HCT116 (cell line): Measurements from ENCODE around the gene SDCCAG8. TPM values are rescaled to one million over a fixed set of nuclear protein-coding genes. Genes with fewer than 3 reads are reported as not detected.

Source experiments
- ATAC-seq: fragments of 200-7000 bp; cut with Tn5 transposase; 2 replicates; pipeline ENCODE4 v1.9.1; 2020; ENCODE audit warnings: mild to moderate bottlenecking, moderate library complexity
- BruUV-seq: library from RNA; stranded (reverse); fragments of 400-500 nt; replicated peaks from 2 replicates; lab custom pipeline; 2021; lab: Mats Ljungman, UMichigan
- CTCF ChIA-PET: fragments of 300-600 bp; sonication (Branson Sonifier 250); formaldehyde crosslinking; loops from one replicate; lab custom pipeline; 2021; ENCODE audit warnings: antibody characterized with exemption; lab: Charles Lee
- POLR2A ChIA-PET: fragments of 300-600, 350-600 bp; sonication (Branson Sonifier 250); formaldehyde crosslinking; loops from one replicate; lab custom pipeline; 2021; ENCODE audit warnings: antibody characterized with exemption; lab: Charles Lee
- RAD21 ChIA-PET, 2 experiments: fragments of 300-600 bp; sonication (Branson Sonifier 250); formaldehyde crosslinking; loops; one replicate each; lab custom pipeline; 2023; ENCODE audit warnings: low total read pairs in 2 of 2; ENCODE audit not compliant: uncharacterized antibody in 2 of 2, unreplicated experiment in 2 of 2, low non-redundant PET in 1 of 2; lab: Charles Lee
- DNase-seq: peaks from one replicate; pipeline ENCODE4 v3.0.0-alpha.2; 2010; ENCODE audit warnings: low read depth, low spot score
- H2AFZ ChIP-seq: fragments of 200-600 bp; shearing (Covaris generic), sonication (generic); 2 replicates; pipeline ENCODE4 v1.6.1; 2017; ENCODE audit warnings: low read depth, mixed run types, mixed read lengths, antibody characterized with exemption, low read length; ENCODE audit not compliant: poor library complexity, severe bottlenecking
- H3K27ac ChIP-seq: 2 replicates; pipeline ENCODE4 v1.5.1; 2012; ENCODE audit warnings: low read depth, low read length
- H3K27me3 ChIP-seq: fragments of 200-600 bp; sonication (generic); 2 replicates; pipeline ENCODE4 v1.6.1; 2016; ENCODE audit warnings: mixed run types, low read length, mixed read lengths; ENCODE audit not compliant: insufficient read depth
- H3K36me3 ChIP-seq, 2 experiments: fragments of 200-500 bp in 1 of 2; fragments of 200-600 bp in 1 of 2; sonication (Bioruptor generic) in 1 of 2; sonication (generic) in 1 of 2; 2 replicates each; pipeline versions ENCODE4 v1.5.1 to v1.6.1; 2014 to 2016; ENCODE audit warnings: low read length in 2 of 2, inconsistent platforms in 1 of 2, mixed read lengths in 1 of 2, mixed run types in 1 of 2; ENCODE audit not compliant: insufficient read depth in 2 of 2, control insufficient read depth in 1 of 2
- H3K4me1 ChIP-seq, 2 experiments: fragments of 200-600 bp in 1 of 2; sonication (generic) in 1 of 2; 2 replicates each; pipeline versions ENCODE4 v1.5.1 to v1.6.1; 2012 to 2017; ENCODE audit warnings: low read length in 2 of 2, inconsistent platforms in 1 of 2, mild to moderate bottlenecking in 1 of 2, mixed read lengths in 1 of 2, mixed run types in 1 of 2, moderate library complexity in 1 of 2; ENCODE audit not compliant: insufficient read depth in 2 of 2, control insufficient read depth in 1 of 2
- H3K4me2 ChIP-seq: fragments of 200-600 bp; sonication (generic); 2 replicates; pipeline ENCODE4 v1.6.1; 2017; ENCODE audit warnings: mixed run types, low read length, mixed read lengths
- H3K4me3 ChIP-seq, 2 experiments: fragments of 200-600 bp in 1 of 2; sonication (generic) in 1 of 2; replicated peaks in 1 of 2; 2 replicates each; pipeline ENCODE4 v1.5.1; 2011 to 2016; ENCODE audit warnings: low read length in 2 of 2, control low read depth in 1 of 2, low read depth in 1 of 2, mild to moderate bottlenecking in 1 of 2, mixed read lengths in 1 of 2, mixed run types in 1 of 2
- H3K79me2 ChIP-seq: fragments of 200-600 bp; sonication (generic); 2 replicates; pipeline ENCODE4 v1.6.1; 2017; ENCODE audit warnings: mild to moderate bottlenecking, mixed run types, low read length, moderate library complexity, mixed read lengths; ENCODE audit not compliant: insufficient read depth
- H3K9ac ChIP-seq: fragments of 200-600 bp; sonication (generic); 2 replicates; pipeline ENCODE4 v1.6.1; 2016; ENCODE audit warnings: low read length, mixed read lengths
- H3K9me2 ChIP-seq: fragments of 200-600 bp; sonication (generic), shearing (Covaris generic); 2 replicates; pipeline ENCODE4 v1.6.1; 2017; ENCODE audit warnings: mixed run types, mild to moderate bottlenecking, moderate library complexity; ENCODE audit not compliant: insufficient read depth
- H3K9me3 ChIP-seq, 2 experiments: fragments of 200-500 bp in 1 of 2; fragments of 200-600 bp in 1 of 2; sonication (Bioruptor generic) in 1 of 2; sonication (generic) in 1 of 2; 2 replicates each; pipeline ENCODE4 v1.6.1; 2014 to 2017; ENCODE audit warnings: low read length in 2 of 2, mixed read lengths in 2 of 2, inconsistent platforms in 1 of 2, low read depth in 1 of 2, mild to moderate bottlenecking in 1 of 2, mixed run types in 1 of 2, moderate library complexity in 1 of 2; ENCODE audit not compliant: control insufficient read depth in 1 of 2, insufficient read depth in 1 of 2
- H4K20me1 ChIP-seq: fragments of 200-600 bp; sonication (generic), shearing (Covaris generic); 2 replicates; pipeline ENCODE4 v1.6.1; 2017; ENCODE audit warnings: mixed run types, mild to moderate bottlenecking, moderate library complexity; ENCODE audit not compliant: insufficient read depth
- CEBPB ChIP-seq: IDR thresholded peaks from 2 replicates; pipeline ENCODE4 v1.6.1; 2012; ENCODE audit warnings: low read depth
- EGR1 ChIP-seq: IDR thresholded peaks from 2 replicates; pipeline ENCODE4 v1.6.1; 2012; ENCODE audit warnings: low read depth
- ELF1 ChIP-seq: IDR thresholded peaks from 2 replicates; pipeline ENCODE4 v1.6.1; 2012; ENCODE audit warnings: low read depth, borderline replicate concordance
- EZH2phosphoT487 ChIP-seq: fragments of 200-600 bp; IDR thresholded peaks from 2 replicates; pipeline ENCODE4 v1.6.1; 2018; ENCODE audit warnings: antibody characterized with exemption, borderline replicate concordance
- JUND ChIP-seq: IDR thresholded peaks from 2 replicates; pipeline ENCODE4 v1.6.1; 2012
- POLR2AphosphoS5 ChIP-seq: IDR thresholded peaks from 2 replicates; pipeline ENCODE4 v1.6.1; 2011; ENCODE audit warnings: mild to moderate bottlenecking, low read depth, low read length, moderate library complexity
- RAD21 ChIP-seq: IDR thresholded peaks from 2 replicates; pipeline ENCODE4 v1.6.1; 2012; ENCODE audit warnings: low read depth, mild to moderate bottlenecking
- REST ChIP-seq: IDR thresholded peaks from 2 replicates; pipeline ENCODE4 v1.6.1; 2012; ENCODE audit warnings: low read depth
- SIN3A ChIP-seq: IDR thresholded peaks from 2 replicates; pipeline ENCODE4 v1.6.1; 2012; ENCODE audit warnings: low read depth
- SP1 ChIP-seq: IDR thresholded peaks from 2 replicates; pipeline ENCODE4 v1.6.1; 2012; ENCODE audit warnings: low read depth
- SRF ChIP-seq: IDR thresholded peaks from 2 replicates; pipeline ENCODE4 v1.6.1; 2012; ENCODE audit warnings: low read depth
- TCF7L2 ChIP-seq: IDR thresholded peaks from 2 replicates; pipeline ENCODE4 v1.7.0; 2011; ENCODE audit warnings: borderline replicate concordance, inconsistent platforms; ENCODE audit not compliant: insufficient read depth, insufficient read length; ENCODE audit errors: extremely low read depth
- ZBTB33 ChIP-seq: IDR thresholded peaks from 2 replicates; pipeline ENCODE4 v1.6.1; 2011; ENCODE audit warnings: mild to moderate bottlenecking, low read length, moderate library complexity; ENCODE audit not compliant: insufficient replicate concordance; ENCODE audit errors: extremely low read depth
- ZFX ChIP-seq: fragments of 450-650 bp; IDR thresholded peaks from 2 replicates; pipeline ENCODE4 v1.6.1; 2017
- intact Hi-C: fragments of 100-400 bp; cut with micrococcal nuclease; formaldehyde crosslinking; loops from 2 replicates; pipeline ENCODE4 v1.10.0; 2022
- total RNA-seq: library from RNA; stranded (reverse); gene quantifications from one replicate; pipeline ENCODE4 v1.2.1, GENCODE V29; 2021; ENCODE audit not compliant: unreplicated experiment

Gene SDCCAG8
- total RNA-seq, 1 experiment from 2014 or later = 38.2 TPM

DNA sequence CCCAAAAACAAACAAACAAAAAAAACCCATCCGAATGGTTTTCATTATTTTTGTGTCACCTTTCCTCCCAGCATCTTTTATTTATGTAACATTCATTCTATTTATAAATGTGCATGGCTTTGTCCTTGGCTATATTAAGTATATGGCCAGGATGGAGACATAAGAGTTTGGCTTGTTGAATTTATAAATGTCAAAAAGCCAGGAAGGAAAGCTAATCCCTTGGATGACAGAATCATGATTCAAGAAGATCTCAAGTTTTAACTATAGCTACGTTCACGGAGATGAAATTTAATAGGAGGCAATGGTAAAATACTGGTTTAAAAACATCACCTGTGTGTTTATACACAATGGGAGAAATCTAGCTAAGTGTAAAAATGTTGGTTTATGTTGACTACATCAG is 5.7 kb upstream of the SDCCAG8 start (continued):
- no peak for TF ChIP-seq ZBTB33
- no peak for TF ChIP-seq ZFX

DNA sequence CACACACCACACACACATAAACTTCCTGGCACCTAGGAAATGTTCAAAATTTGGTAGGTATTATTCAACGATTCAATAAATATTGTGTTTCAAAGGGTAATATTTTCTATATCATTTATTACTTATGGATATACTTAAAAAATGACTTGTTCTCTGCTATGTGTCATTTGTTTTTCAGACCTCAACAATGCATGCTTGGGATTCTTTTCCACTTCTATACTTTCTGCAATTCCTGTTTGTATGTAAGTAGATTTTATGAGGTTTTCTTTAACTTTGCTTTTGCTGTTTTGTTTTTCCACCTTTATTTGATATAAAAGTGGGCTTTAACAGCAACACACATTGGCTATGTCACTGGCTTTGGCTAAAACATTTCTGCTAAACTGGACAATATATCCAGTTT is 4.3 kb upstream of the SDCCAG8 start:
- peaks cover 10 to 22% of the 10 kb centered on the region in 2 experiments for H3K4me1 ChIP-seq
- no peak overlapping the region for H3K4me3 ChIP-seq
- intact Hi-C loops = no loop called here
- no peak overlapping the region for H3K4me2 ChIP-seq
- H3K9me2 ChIP-seq = no peaks in the 10 kb centered on the region
- peaks cover 85% of the 10 kb centered on the region for H3K79me2 ChIP-seq
- no peaks in the 10 kb centered on the region for H3K27me3 ChIP-seq
- H3K36me3 ChIP-seq = no peaks in the 10 kb centered on the region
- POLR2A ChIA-PET = no interaction called here
- TF ChIP-seq REST (no peak), RAD21 (no peak), ELF1 (no peak), SP1 (no peak), SRF (no peak), ZFX (no peak), EGR1 (no peak), EZH2phosphoT487 (no peak), JUND (no peak), SIN3A (no peak), TCF7L2 (no peak), CEBPB (no peak), POLR2AphosphoS5 (no peak)
- TF ChIP-seq, all 23 proteins: peak for 0
- no peak overlapping the region for H3K9ac ChIP-seq
- H4K20me1 ChIP-seq = no peaks in the 10 kb centered on the region; the same call in 1 of the 2 replicates
- H2AFZ ChIP-seq = no peak overlapping the region
- ChIA-PET CTCF (no interaction called here), RAD21 (no interaction called here)
- no peak for ATAC-seq
- no peak overlapping the region for H3K27ac ChIP-seq
- BruUV-seq = no TSS peak
- no peak for DNase-seq
- H3K9me3 ChIP-seq = no peaks in the 10 kb centered on the region
